ENCODE data around the gene ARHGEF28. TPM values are rescaled to one million over a fixed set of nuclear protein-coding genes. Genes with fewer than 3 reads are reported as not detected.

Gene ARHGEF28
- total and polyA plus RNA-seq, 9 of the 15 experiments (the other 6 are each of a cell fraction or from before 2014, with no cell fraction given), result 0.27 TPM; not detected in 8

DNA sequence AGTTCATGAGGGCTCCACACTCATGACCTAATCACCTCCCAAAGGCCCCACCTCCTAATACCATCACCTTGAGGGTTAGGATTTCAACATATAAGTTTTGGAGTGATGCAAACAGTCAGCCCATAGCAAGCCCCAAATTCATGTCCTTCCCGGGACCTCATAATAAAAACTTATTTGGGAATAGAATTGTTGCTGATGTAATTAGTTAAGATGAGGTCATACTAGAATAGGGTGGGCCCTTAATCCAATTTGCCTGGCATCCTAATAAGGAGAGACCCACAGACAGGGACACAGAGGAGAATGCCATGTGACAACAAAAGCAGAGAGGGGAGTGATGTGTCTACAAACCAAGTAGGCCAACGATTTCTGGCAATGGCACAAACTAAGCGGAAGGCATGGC lies 347.1 kb downstream of the ARHGEF28 start:
- Histone ChIP-seq H4K20me1 (replicated peaks; ENCODE audit: control insufficient read depth, insufficient read depth, low read length) (no peaks in the 10 kb centered on the region), H2AFZ (ENCODE audit: low read depth, low read length) (no peak overlapping the region), H3K36me3 (ENCODE audit: control insufficient read depth, insufficient read depth, low read length) (no peaks in the 10 kb centered on the region), H3K9ac (ENCODE audit: insufficient read depth in 1 of 2, low read depth in 2 of 2, low read length in 2 of 2) (no peak overlapping the region), H3K27me3 (ENCODE audit: control insufficient read depth in 2 of 2, insufficient read depth in 2 of 2, low read length in 2 of 2) (no peaks in the 10 kb centered on the region; a peak in 2 of 5 replicates), H3K9me3 (replicated peaks; ENCODE audit: control insufficient read depth, insufficient read depth, low read depth, low read length) (no peaks in the 10 kb centered on the region), H3K4me3 (no peak overlapping the region), H3K9me1 (ENCODE audit: control insufficient read depth, insufficient read depth, low read length) (no peaks in the 10 kb centered on the region), H3K79me2 (ENCODE audit: control insufficient read depth, insufficient read depth, low read length) (no peaks in the 10 kb centered on the region), H3K4me2 (ENCODE audit: insufficient read depth, low read length) (no peak overlapping the region), H3K27ac (ENCODE audit: extremely low read depth, low read depth, low read length) (no peak overlapping the region), H3K4me1 (replicated peaks in 1 of 2; ENCODE audit: control insufficient read depth in 2 of 2, insufficient read depth in 2 of 2, low read length in 2 of 2) (no peaks in the 10 kb centered on the region)
- in situ Hi-C loops (cut with MboI), result no loop called here
- no peak for DNase-seq (ENCODE audit: extremely low read depth in 1 of 4, low spot score in 3 of 4)
- no peak for TF ChIP-seq NR1H2 (CRISPR knock-in tag; IDR thresholded peaks at IDR 0.05)
- no peak for TF ChIP-seq FOXA3 (CRISPR knock-in tag; conservative IDR thresholded peaks at IDR 0.05 in 1 of 2, IDR thresholded peaks at IDR 0.05 in 1 of 2)
- TF ChIP-seq E4F1 (CRISPR knock-in tag; IDR thresholded peaks at IDR 0.05; ENCODE audit: borderline replicate concordance), result no peak
- TF ChIP-seq KHSRP (IDR thresholded peaks at IDR 0.05), result no peak
- TF ChIP-seq, protein P1, sequence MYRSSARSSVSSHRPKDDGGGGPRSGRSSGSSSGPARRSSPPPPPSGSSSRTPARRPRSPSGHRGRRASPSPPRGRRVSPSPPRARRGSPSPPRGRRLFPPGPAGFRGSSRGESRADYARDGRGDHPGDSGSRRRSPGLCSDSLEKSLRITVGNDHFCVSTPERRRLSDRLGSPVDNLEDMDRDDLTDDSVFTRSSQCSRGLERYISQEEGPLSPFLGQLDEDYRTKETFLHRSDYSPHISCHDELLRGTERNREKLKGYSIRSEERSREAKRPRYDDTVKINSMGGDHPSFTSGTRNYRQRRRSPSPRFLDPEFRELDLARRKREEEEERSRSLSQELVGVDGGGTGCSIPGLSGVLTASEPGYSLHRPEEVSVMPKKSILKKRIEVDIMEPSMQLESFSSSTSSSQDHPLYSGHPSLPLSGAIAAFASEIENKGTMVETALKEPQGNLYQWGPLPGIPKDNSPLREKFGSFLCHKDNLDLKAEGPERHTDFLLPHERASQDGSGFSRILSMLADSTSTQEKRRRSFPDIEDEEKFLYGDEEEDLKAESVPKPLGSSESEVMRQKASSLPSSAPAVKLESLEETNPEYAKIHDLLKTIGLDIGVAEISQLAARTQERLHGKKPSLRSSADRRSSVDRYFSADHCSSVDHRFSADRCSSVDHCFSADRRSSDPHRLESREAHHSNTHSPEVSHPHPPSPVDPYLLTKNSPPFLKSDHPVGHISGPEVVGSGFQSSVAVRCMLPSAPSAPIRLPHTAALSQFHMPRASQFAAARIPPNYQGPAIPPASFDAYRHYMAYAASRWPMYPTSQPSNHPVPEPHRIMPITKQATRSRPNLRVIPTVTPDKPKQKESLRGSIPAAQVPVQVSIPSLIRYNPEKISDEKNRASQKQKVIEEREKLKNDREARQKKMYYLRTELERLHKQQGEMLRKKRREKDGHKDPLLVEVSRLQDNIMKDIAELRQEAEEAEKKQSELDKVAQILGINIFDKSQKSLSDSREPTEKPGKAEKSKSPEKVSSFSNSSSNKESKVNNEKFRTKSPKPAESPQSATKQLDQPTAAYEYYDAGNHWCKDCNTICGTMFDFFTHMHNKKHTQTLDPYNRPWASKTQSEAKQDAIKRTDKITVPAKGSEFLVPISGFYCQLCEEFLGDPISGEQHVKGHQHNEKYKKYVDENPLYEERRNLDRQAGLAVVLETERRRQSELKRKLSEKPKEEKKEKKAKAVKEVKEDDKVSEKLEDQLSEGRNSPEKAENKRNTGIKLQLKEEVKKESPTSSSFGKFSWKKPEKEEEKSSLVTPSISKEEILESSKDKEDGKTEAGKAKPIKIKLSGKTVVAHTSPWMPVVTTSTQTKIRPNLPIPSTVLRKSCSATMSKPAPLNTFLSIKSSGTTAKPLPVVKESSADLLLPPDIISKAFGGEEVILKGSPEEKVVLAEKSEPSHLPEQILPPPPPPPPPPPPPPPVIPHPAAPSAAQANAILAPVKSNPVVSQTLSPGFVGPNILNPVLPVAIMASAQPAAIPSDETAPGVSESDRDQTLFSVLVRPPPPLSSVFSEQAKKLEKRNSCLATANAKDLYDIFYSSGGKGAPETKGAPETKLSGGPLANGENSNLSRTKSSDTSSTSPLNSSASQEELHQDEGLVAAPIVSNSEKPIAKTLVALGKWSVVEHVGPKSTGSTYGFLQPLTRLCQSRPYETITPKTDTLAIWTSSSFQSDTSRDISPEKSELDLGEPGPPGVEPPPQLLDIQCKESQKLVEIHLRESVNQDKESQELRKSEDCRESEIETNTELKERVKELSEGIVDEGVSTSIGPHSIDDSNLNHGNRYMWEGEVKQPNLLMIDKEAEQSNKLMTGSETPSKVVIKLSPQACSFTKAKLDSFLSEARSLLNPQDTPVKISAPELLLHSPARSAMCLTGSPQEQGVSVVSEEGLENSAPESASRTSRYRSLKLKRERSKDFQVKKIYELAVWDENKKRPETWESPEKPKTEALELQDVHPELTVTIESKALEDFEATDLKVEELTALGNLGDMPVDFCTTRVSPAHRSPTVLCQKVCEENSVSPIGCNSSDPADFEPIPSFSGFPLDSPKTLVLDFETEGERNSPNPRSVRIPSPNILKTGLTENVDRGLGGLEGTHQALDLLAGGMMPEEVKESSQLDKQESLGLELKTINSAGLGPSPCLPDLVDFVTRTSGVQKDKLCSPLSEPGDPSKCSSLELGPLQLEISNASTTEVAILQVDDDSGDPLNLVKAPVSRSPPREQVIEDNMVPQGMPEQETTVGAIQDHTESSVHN (IDR thresholded peaks at IDR 0.05; ENCODE audit: borderline replicate concordance in 1 of 2, low read depth in 1 of 2), result no peak
- no TSS peak for BruUV-seq (replicated peaks)
- WGBS (ENCODE audit: insufficient coverage, low coverage, missing lambda C conversion rate), result 0% methylated on average over 3 of the region's 3 CpGs
- intact Hi-C loops (cut with micrococcal nuclease), result no loop called here
- no peak for ATAC-seq
- POLR2A ChIA-PET, result no interaction called here
- CTCF ChIA-PET (ENCODE audit: low intra/inter-chr PET ratio), result no interaction called here
- FAIRE-seq, result no peak
